HG03064 (cell line): ENCODE measurements around the gene CFAP100.
A peak's percentile ranks its signal among the peaks of the same experiment; 100 is the strongest.

Experiments used
- ATAC-seq: cut with Tn5 transposase; IDR thresholded peaks from one replicate; pipeline ENCODE4 v1.9.1; 2021; ENCODE audit warnings: low read depth; ENCODE audit not compliant: unreplicated experiment

Gene CFAP100

DNA sequence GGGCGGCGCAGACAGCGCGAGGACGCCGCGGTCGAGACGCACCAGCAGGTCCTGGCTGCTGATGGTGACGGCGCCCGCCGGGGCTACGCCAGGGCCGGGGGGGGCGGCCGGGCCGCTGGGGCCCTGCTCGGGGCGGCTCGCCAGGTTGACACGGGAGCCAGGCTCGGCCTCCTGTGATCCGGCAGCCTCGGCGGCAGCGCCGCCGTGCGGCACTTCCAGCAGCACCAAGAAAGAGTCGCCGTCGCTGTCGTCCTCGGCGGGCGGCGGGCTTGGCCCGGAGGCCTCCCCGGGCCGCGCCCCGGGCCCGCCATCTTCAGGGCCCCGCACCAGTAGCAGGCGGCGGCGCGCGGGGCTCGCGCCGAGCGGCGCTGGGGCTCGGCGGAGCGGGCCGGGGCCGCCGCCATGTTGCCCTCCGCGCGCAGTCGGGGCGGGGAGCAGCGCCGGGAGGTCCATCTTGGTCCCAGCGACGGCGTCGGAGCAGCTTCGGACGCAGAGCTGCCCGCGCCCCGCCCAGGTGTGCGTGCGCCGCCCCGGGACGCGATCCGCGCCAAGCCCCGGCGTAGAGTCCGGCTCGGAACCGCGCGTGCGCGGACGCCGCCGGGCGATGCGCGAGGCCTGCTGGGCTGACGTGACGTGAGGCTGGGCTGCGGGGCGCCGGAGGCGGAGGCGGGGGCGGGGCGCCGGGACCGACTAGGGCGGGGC lies 80.9 kb downstream of the CFAP100 start, which contains the start of gene ZXDC:
TSS of gene ZXDC (minus strand) at position 479 of the 702 bp plus-strand sequence. CDS start at position 453, 26 bp downstream.
- peak; percentile 75 for ATAC-seq

DNA sequence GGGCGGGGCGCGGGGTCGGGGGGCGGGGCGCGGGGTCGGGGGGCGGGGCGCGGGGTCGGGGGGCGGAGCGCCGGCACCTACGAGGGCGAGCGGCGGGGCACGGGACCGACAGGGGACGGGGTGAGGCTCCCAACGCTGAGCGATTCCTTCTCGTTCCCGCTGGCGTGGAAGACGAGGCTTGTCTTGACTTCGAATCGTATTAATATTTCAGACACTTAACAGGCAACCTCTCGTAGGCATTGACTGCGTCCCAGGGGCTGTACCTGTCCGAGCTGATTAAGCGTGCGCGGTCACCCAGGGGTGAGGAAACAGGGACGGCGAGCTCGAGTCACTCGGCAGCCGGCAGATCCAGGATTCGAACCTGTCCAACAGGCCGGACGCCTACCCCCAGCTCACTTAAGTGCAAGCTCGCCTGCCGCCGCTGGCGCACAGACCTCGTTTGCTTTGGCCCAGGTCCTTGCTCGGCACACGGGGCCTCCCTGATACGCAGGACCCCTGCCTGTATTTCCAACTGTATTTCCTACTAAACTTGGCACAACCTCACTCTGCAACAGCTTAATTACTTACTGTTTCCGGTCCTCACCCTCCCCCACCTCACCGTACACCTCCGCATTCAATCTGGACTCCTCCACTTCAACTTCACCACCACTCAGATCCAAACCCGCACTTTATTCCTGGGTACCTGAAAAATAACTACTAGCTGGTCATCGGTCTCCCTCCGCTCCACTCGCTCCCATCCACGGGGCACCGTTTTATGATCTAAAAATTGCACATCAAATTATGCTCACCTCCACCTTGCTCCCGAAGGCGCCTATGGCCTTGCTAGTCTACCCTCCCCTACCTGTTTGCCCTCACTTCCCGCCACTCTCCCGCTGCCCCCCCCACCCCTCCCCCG lies 81.7 kb downstream of the CFAP100 start:
- ATAC-seq: peak; percentile 28

DNA sequence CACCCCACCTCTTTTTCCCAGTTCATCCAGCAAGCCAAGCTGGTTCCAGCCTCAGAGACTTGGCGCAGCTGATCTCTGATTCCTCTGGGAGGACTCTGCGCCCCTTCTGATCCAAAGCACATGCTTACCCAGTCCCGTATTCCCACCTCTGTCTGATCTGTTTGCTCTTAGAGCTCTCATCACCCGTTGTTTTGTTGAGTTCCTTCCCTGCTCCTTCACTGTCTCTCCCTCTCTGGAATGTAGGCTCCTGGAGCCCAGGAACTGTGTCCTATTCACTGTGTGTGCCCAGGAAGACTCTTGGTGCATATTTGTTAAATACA lies 82.3 kb downstream of the CFAP100 start:
- no peak for ATAC-seq

DNA sequence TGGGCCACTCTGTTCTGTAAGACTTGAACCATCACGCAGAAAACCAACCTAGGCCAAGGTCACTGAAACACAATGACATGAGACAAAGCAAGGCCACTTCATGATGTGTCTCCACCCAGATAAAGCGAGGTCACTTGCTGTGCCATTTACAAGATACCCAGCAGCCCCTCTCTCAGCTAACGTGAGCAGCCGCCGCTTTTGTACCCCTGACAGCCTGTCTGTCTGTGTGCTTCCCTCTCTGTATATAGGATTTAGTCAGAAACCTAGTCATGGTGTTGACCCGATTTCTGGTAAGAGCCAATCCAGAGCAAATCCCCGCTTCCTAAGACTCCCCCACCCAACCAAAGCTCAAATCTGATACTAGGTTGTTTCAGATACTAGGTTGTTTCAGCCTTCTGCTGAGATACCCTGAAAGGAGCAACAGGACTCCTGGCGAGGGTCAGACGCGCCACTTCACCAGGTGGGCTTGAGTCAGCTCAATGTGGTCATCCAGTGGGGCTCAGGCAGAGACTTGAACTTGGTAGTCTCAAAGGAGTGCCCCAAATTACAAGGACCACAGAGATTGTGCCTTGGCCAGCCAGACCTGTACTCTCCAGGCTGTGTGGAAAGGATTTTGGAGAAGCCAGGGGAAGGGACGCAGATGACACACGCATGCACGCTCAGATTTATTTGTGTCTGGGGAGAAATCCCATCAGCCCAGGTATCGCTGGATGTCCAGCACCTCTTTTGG lies 84.0 kb downstream of the CFAP100 start:
- no peak for ATAC-seq

DNA sequence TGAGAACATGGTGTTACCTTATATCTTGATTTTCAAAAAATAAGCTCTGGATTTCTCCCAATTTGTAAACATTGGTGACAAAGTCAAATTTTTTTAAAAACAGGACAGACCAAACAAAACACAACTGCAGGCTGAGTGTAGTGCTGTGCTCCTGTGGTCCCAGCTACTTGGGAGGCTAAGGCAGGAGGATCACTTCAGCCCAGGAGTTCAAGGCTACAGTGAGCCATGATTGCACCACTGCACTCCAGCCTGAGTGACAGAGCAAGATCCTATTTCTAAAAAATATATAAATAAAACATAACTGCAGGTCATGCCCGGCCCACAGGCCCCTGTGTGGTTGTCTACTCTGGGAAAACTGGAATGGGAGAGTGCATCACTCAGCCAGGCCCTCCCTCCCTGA lies 84.9 kb downstream of the CFAP100 start:
- ATAC-seq: no peak

DNA sequence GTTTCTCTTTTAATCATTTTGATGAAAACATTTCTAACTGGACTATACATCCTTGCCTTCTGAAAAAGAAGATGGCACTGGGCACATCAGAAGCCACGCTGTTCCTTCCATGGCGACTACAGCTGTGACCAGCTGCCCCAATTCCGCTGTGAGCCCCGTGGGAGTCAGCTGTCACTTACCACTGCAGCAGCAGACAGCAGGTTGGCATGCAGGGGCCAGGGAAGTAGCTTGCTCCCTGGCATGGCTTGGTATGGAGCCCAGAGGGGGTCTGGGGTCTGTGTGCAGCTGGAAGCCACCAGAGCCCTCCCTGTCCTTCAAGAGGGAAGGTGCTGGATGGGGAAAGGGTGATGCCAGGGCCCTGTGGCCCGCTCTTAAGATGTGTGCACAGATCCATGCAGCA lies 85.5 kb downstream of the CFAP100 start:
- no peak for ATAC-seq

DNA sequence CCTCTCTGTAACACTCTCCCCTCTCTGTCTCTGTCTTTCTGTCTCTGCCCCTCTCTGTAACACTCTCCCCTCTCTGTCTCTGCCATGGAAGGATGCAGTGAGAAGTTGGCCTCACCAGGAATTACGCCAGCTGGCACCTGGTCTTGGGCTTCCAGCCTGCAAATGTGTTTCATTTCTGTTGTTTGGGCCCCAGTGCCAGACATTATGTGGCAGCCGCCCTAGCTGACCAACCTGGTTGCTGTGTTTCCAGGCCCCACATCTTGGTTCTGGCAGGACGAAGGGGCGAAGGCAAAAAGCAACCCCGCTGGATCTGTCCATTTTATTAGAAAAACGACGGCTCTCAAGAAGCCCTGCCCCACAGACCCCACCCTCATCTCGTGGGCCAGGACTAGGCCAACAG lies 86.2 kb downstream of the CFAP100 start:
- no peak for ATAC-seq

DNA sequence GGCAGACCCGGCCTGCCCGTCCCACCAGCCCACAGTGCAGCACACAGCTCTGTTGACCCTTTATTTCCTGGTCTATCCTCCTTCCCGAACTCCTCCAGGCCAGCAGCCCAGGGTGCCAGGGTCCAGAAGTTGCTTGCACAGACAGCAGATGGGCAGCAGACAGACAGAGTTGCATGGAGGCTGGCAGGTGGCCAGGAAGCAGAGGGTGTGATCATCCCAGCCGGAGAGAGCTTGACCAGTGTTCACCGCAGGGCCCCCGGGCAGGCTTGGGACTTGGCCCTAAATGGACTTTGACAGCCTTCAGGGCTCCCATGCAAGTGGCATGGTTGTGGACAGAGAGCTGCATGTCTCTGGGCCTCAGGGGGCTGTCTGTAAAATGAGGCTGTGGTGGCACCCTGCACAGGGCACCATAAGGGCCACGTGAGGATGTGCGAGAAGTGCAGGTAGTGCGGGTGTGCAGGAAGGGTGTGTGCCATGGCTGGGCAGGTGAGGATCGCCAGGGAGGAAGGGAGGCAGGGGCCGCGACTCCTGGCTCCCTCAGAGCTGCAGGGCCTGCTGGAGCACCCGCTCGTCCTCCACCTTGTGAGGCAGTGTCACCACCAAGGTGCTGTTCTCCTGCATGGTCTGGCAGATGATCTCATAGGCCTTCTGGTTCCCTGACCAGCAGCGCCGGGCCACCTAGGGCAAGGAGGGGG lies 87.2 kb downstream of the CFAP100 start:
- ATAC-seq: no peak

DNA sequence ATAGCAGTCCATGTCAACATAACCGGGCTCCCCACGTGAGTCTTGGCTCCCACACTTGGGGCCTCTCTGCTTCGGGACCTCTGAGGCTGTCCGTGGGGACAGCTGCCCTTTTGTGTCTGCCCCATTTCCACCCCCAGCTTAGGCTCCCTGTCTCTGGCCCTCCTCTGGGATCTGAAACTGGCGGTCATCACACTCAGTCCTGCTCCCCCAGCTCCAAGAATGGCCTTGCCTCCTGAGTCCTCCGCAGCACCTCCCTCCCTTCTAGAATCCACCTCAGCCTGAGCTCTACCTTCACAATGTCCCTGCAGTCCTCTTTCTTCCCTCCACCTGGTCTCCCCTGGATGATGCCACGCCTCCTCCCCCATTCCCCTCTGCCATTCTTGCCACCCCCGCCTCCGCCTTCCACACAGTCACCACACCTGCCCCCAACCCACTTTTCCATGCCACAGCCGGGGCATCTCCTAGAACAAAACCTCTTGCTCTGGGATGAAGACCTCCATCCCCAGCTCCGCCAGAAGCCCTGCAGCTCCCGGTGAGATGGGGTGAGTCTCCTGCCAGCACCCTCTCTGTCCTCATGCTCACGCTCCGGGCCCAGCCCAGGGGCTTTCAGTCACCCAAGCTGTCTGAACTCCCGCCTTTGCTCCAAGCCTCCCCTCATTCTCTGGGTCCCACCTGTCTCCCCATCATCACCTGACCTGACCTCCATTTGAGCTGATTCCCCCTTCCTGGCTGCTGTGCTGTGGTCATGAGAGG lies 88.0 kb downstream of the CFAP100 start:
- ATAC-seq: no peak

DNA sequence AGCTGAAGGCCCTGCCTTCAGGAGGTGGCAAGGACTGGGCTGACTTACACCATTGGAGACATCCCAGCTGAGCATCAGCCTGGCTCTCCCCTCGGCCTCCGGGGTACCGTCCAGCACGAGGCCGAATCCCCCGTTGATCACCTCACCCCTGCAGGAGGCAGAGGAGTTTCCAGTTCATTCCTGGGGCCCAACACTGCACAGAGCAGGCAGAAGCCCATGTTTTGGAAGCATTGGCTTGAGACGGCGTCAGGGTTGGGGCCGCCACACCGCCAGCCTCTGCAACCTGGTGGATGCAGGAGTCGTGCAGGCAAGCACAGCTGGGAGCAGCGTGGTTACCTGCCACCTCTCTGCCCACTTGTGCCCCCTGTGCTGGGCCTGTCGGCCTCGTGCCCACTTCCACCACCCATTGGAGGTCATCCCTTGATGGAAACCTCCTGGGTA lies 88.6 kb downstream of the CFAP100 start:
- ATAC-seq: no peak

DNA sequence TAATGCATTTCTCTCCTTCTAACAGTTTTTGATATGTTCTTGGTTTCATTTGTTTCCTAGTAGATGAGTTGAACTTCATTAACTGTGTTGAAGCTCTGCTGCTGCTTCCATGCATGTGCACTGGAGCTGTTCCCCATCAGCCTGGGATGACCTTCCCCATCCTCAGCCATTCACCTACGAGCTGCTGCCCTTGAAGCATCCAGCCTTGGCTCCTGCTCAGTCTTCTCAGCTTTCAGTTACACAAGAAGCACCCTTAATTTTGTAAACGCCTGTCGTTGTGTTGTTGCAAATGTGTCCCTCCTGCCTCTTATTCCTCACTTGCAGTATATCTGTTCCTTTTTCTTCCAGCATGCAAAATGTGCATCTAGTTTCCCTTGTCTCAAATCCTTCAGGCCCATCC lies 89.4 kb downstream of the CFAP100 start:
- ATAC-seq: no peak

DNA sequence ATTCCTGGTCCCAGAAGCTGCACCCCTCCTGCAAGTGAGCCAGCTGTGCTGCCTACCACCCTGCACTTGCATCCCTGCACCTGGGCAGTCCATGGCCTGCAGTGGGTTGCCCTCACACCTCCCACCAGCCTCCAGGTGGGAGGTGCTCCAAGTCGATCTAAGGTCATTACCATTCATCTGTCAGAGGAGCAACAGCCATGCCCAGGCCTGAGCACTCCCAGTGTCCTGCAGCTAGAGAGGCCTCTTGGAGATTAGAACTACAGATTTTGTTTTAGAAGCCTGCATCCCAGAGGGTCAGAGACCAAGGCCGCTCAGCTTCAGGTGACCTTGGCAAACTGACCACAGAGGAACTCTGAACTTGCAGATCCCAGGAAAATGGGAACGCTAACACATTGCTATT lies 90.0 kb downstream of the CFAP100 start:
- ATAC-seq: no peak

DNA sequence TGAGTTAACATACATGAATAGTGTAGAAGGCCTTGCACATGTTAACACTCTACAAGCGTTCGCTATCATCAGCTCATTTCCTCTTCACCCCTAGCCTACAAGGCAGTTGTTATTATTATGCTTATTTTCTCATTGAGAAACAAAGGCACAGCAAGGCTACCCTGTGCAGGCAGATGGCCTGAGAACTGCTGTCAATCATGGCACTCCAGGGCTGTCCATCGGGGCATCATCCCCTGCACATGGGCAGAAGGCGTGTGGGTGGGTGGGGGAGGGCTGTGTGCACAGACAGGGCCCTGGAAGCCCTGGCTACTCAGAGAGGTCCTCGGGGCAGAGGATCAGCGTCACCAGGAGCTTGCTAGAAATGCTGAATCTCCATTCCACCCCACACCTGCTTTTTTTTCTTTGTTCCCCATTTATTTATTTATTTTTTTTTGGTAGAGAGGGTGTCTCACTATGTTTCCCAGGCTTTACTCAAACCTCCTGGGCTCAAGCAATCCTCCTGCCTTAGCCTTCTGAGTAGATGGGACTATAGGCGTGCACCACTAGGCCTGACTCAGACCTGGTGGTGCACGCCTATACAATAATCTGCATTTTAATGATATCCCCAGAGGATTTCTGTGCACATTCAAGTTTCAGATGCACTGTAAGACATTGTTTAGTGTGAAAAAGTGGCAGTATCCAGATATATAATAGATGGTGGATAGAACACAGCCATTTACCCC lies 90.6 kb downstream of the CFAP100 start:
- ATAC-seq: no peak

DNA sequence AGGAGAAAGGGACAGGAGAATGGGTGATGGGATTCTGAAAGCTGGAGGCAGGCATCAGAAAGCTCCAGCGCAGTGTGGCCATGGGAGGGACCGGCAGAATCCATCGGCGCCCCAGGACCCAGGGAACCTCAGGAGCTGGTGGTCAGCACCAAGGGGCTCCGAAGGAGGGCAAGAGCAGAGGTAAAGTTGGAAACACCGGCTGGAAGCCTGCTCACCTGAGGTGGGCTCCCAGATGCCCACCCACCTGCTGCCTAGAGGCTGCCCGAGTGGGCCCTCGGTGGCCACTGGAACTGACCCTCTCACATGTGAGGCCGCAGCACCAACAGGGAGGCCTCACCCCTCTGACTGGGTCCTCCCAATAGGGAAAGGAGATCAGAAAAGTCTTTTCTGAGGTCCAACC lies 91.2 kb downstream of the CFAP100 start:
- no peak for ATAC-seq
